ENCODE data around the gene THSD7B.

Gene THSD7B

DNA sequence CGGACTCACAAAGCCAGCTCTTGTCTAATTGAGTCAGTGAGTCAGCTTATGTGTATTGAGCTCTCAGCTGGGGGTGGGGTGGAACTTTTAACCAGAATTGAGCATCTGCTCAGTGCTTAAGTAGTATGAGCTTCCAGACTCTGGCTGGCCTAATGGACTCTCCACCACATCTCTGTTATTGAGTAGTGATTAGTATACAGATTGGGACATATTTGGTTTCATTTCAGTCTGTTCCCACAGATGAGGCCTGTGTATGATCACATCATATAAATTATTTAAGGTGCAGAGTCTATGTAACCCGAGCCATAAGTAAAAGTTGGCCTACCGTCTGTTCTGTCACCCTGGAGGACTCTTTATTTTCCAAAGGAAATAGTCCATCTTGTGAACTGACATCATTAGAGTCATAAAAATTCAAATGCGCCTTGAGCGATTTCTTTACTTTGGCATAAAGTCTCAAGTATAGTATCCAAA lies 152.1 kb downstream of the THSD7B start:
- DNase-seq (ENCODE audit: low spot score) = no peak
- no peak for TF ChIP-seq CTCF (IDR thresholded peaks at IDR 0.05; ENCODE audit: borderline replicate concordance, control extremely low read depth, extremely low read depth, insufficient read depth, missing control alignments)

GRCh38 chr2:136919682-136920081 lies 154.3 kb downstream of the THSD7B start:
- in situ Hi-C loops (cut with MboI; ENCODE audit: low sequenced_read_pairs, unreplicated experiment) = no loop called here
- no peak for DNase-seq (ENCODE audit: low spot score)
- TF ChIP-seq CTCF (IDR thresholded peaks at IDR 0.05; ENCODE audit: borderline replicate concordance, control extremely low read depth, extremely low read depth, insufficient read depth, missing control alignments) = no peak

More for the DNA sequence above, 152.1 kb downstream of the THSD7B start:
- in situ Hi-C loops (cut with MboI; ENCODE audit: low sequenced_read_pairs, unreplicated experiment) = no loop called here

- in situ Hi-C loops (cut with MboI; ENCODE audit: low sequenced_read_pairs, unreplicated experiment) = no loop called here
- no peak for DNase-seq (ENCODE audit: low spot score)
- TF ChIP-seq CTCF (IDR thresholded peaks at IDR 0.05; ENCODE audit: borderline replicate concordance, control extremely low read depth, extremely low read depth, insufficient read depth, missing control alignments) = no peak
These were observed 155.4 kb downstream of the THSD7B start for GRCh38 chr2:136920652-136921333.

DNA sequence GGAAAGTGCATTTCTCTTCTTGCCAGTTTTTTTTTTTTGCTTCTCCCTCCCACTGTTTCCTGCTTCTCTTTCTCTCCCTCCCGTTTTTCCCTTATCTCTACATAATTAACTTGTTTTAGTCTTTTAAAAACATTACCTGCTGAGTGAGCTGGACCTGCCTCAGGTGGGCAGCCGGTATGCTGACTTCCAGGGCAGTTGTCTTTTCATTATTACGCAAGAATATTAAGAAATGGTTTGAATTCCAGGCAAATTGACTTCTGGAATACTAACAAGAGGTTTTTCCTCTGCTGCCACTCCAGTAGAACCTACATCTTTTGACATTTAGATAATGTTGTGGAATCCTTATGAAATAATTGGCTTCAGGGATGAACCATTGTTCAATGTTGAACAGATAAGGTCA lies 161.8 kb downstream of the THSD7B start:
- no peak for DNase-seq (ENCODE audit: low spot score)
- no peak for TF ChIP-seq CTCF (IDR thresholded peaks at IDR 0.05; ENCODE audit: borderline replicate concordance, control extremely low read depth, extremely low read depth, insufficient read depth, missing control alignments)
- in situ Hi-C loops (cut with MboI; ENCODE audit: low sequenced_read_pairs, unreplicated experiment) = no loop called here

- in situ Hi-C loops (cut with MboI; ENCODE audit: low sequenced_read_pairs, unreplicated experiment) = no loop called here
- no peak for TF ChIP-seq CTCF (IDR thresholded peaks at IDR 0.05; ENCODE audit: borderline replicate concordance, control extremely low read depth, extremely low read depth, insufficient read depth, missing control alignments)
- no peak for DNase-seq (ENCODE audit: low spot score)
These were observed 164.2 kb downstream of the THSD7B start for GRCh38 chr2:136929531-136929930.

DNA sequence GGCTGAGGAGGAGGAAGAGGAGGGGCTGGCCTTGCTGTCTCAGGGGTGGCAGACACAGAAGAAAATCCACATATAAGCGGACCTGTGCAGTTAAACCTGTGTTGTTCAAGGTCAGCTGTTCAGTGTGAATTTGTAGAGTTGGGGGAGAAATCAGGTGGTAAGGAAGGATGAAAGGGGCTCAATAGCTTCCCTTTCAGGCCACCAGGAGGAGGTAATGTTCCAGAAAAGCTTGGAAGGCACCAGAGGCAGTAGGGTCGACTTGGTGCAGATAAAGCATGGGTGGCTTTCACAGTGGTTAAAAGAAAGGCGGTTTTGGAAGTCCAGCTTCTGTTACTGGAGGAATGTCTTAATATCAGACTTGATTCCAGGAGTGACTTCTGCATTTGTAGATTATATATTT lies 167.4 kb downstream of the THSD7B start:
- in situ Hi-C loops (cut with MboI; ENCODE audit: low sequenced_read_pairs, unreplicated experiment) = no loop called here
- TF ChIP-seq CTCF (IDR thresholded peaks at IDR 0.05; ENCODE audit: borderline replicate concordance, control extremely low read depth, extremely low read depth, insufficient read depth, missing control alignments) = no peak
- no peak for DNase-seq (ENCODE audit: low spot score)

Measured in GM13976 (cell line).